HG02610 (cell line): ENCODE results near the gene DUSP7.

Source experiments
- ATAC-seq: cut with Tn5 transposase; IDR thresholded peaks from one replicate; pipeline ENCODE4 v1.9.1; 2021; ENCODE audit warnings: mild to moderate bottlenecking, moderate library complexity; ENCODE audit not compliant: unreplicated experiment

Gene DUSP7

DNA sequence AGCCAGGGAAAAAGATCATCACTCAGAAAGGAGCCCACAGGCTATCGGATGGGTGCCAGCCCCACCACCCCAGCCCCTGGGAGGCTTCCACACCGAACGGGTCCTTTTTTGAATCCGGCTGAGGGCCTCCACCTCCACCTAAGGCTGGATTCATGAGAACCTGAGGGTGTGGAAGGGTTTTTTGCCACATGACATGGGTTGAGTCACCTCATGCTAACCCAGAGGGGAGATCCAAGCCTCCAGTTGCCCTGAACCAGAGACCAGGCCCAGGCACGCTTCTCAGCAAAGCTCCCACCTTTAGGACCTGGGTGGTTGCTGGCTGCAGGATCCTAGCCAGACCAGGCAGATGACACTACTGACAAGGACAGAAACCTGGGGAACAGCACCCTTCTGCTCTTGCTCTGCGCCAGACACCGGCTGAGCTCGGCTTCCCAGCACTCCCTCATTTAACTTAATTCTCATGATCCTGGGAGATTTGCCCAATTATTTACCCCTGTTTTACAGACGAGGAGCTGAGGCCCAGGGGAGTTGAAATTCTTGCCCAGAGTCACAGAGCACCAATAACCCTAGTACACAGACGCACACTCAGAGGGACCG lies 25.6 kb downstream of the DUSP7 start:
- ATAC-seq: no peak

DNA sequence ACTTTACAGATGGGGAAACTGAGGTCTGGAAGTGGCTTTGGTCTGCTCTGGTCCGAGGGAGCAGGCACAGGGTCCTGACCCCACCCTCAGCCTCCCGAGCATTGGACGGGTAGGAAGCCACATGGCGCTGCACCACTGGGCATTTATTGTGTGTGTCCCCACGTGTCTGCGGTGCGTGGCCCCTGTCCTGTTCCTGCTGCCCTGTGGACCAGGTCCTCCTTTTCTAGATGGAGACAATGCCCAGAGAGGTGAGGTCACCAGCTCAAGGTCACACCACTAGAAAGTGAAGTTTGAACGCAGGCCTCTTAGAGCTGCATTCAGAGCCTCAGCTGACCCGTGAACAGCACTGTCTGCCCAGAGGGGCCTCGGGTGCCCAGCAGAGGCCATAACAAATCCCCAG lies 26.8 kb downstream of the DUSP7 start:
- no peak for ATAC-seq

DNA sequence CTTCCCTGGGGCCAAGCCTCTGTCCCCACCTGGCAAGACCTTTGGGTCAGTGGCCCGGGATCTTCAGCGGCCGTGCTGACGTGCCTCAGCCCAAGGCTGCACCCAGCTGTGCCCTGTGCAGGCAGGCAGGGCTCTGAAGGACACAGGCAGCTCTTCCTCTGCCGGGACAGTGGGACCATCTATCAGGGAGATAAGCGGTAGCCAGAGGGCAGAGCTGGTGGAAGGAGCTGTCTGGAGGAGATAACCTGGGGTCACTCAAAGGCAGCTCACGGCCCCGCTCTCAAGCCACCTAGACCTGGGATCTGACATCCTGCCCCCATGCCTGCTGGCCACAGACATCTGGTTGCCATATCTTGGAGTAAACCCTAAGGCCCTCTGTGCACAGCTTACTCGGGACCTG lies 27.3 kb downstream of the DUSP7 start:
- ATAC-seq: no peak

DNA sequence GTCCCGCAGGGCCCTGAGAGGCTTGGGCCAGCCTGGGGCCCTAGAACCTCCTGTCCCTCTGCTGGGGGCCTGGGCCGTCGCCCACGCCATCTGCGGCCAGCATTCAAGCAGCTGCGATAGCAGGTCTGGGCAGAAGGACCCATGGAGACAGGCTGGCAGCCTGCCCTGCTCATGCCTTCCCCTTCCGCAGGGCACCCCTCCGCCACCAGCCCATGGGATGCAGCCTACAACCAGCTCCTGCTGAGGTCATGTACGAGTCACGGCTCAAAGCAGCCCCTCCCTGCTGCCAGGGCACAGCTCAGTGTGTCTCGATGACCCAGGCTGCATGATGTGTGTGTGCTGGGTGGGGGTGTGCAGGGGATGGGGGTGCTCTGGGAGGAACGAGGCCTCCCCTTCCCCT lies 27.8 kb downstream of the DUSP7 start:
- no peak for ATAC-seq

DNA sequence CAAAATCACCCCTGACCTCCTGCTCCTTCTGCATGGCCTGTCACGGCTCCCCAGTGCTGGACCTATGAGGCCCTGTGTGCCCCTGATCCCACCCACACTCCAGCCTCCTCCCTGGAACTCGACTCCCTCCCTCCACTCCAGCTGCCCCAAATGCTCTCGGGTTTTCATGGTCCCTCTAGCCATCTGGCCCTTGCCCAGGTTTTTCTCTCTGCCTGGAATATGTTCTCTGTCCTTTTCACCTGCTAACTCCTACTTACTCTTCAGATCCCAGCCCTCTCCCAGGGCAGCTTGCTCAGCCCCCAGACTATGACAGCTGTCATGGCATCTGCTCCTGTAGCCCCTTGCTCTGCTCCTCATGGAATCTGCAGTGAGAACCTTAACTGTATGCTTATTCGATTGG lies 30.3 kb downstream of the DUSP7 start:
- no peak for ATAC-seq

DNA sequence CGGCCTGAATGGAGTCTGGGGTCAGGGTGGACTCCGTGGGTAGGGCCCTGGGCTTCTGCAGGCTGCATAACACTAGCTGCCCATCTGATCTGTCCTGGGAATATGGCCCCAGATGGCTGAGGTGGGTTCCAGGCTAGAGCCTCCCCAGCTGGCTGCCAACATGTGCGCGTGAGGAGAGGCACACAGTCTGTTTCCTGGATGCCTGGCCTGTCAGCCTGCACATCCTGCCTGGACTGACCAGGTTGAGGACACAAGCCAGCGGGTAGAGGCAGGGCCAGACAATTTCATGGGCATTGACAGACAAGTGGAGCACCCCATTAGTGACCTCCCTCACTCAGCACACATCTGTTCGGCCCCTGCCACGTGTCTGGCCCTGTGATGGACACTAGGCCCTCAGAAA lies 30.9 kb downstream of the DUSP7 start:
- ATAC-seq: no peak

DNA sequence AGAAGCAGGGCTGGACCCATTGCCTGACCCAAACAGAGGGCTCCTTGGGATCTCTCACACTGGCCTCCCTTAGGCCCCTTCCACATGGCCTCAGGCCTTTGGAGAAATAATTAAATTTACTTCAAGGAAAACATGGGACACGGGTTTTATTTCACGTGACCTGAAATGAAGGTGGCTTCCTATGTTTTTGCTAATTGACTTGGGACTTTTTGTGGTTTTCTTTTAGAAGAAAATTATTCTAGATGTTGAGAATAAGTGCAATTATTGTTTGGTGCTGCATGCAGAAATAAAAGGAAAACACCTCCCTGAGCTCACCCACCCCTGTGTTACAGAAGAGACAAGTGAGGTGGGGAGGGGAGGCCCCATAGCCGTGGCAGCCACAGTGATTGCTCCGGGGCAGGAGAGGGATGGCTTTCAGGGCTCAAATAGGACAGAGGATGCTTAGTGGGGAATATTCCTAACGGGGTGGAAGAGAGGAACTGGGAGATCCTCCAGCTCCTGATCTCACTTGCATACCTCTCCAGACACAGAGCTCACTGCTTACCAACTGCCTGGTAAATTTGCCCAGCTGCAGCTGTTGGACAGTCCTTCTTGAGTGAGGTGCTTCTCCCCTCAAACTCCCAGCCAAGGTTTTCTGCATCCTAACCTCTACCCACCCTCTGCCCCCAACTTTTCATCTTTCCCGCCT lies 31.5 kb downstream of the DUSP7 start:
- no peak for ATAC-seq

DNA sequence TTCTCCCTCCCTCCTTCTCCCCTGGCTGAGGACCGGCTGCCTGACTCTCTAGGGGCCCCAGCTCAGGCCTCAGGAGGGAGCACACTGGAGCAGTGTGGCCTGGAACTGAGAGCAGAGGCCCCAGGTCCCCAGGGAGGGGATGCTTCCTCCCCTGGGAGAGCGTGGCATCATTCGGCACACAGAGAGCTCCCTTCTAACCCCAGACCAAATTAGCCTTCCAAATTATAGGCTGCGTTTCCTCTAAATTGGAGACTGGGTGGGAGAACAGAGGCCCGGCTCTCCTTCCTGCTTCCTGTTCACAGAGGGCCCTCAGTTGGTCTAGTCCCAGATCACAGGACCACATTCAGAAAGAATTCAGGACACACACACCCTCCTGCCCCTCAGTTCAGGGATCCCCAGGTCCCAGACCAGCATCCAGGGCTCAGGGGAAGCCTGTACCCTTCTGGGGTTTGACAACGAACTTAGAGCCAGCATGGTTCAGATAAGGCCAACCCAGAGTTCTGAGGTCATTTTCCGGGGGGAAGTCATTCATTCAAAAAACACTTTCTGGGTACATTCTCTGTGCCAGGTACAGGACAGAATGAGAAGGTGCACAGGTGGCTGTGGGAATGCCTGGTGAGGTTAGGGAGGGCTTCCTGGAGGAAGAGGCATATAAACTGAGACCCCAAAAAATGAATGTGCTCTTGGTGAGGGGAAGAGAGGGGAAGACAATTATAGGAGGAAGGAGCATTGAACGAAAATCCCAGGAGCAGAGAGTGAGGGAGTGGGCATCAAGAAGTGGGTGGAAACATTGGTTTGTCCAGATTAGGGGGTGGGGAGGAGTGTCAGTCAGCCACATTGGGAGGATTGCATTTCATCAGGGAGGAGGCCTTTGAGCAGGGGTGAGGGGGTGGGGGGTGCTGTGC lies 32.3 kb downstream of the DUSP7 start:
- ATAC-seq: peak; percentile 75

DNA sequence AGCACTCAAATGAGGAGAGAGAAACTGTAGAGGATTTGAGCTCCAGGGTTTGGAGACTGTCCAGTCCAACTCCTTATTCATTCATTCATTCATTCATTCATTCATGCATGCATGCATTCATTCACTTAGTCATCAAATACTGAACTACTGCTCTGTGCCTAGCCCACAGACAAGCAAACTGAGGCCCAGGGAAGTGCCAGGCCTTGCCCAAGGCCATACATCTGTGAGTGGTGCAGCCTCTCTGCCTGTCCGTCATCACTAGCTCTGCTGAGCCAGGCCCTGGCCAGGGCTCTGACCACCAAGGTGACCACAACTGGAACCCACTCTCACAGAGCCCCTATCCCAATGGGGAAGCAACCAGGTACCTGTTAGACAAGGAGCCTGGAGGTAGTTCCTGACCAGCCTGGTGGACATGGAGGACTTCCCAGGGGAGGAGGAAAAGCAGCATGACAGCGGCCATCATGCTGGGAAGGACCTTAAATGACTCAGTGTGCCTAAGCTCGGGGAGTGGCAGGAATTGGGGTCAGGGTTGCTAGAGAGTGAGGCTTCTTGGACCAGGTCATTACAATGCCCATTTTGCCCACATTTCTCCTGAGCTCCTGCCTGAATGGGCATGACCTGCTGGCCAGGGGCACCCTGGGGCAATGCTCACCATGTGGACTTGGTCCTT lies 33.1 kb downstream of the DUSP7 start:
- ATAC-seq: no peak

DNA sequence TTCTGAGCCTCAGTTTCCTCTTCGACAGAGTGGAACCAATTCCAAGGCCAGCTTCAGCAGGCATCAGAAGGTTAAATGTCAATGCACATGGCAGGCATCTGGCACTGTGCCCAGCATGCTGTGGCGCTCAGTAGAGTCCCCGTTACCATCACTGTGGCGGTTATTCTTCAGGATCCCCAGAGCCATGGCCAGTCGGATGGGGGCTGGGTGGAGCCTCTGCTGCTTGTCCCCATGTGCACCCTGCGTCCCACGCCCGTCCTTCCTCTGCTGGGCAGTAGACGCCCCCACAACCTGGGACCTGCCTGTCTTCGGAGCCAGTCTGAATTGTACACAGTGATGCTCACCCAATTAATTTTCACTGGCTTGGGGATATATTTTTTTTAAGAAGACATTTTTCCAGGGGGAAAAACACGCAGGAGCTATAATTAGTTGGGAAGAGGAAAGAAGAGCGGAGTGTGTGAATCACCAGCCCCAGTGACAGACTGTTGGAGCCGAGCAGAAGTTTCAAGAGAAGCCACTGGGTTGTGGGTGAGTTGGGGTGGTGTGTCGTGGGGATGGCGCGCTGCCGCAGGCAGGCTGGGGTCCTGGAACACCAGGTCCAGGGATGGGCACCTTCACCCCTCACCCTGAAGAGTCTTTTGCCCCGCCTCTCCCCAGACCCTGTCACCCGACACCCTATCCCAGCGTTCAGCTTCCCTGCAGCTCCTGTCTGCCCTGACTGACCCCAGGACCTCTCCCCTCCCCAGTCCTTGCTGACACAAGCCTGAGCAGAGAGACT lies 33.9 kb downstream of the DUSP7 start:
- ATAC-seq: no peak

DNA sequence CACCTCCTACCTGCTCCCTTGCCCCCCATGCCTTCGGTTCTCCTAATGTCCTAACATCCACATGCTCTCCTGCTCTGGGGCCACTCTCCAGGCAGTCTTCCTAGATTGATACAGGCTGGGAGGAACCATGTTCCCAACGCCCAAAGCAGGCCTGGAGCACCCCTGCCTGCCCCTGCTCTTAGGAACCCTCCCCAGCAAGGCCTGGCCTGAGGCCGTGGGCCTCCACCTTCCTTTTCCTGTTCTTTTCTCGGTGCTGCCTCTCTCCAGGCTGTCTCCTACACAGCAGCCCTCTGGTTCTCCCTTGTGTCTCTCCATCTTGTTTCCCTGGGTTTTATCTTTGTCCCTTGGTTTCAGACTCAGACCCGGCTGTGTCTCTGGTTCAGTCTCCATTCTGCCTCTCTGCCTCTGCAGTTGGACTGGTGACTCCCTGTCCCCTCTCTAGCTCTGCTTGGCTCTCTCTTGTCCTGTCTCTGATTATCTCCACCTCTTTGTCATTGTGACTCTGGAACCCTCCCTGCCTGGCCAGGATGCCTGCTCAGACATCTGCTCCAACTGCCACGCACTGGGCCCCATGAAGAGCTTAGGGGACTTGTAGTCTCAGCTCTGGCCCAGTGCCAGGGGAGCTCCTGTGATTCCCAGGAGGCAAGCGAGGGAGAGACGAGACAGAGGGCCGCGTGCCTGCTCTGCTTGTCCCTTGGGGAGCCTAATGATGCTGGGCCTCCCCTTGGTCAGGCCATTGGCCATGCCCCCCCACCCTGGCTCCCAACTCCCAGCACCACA lies 34.7 kb downstream of the DUSP7 start:
- no peak for ATAC-seq

DNA sequence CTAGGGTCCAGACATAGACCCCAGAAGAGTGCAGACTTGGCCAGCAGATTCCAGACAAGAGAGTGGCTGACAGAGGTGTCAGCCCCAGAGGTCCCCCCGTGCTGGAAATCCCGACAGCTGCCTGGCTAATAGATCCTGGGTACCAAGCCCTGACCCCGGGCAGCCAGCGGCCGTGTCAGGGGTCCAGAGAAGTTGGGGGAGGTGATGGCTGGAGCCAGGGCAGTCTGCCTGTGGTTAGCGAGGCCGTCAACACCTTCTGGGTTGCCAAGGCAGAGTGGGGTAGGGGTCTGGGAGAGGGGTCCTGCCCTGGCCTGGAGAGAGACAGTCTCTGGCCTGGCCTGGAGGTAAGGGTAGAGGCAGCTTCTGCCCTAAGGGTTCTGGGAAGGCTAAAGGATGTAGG lies 35.6 kb downstream of the DUSP7 start:
- ATAC-seq: no peak

DNA sequence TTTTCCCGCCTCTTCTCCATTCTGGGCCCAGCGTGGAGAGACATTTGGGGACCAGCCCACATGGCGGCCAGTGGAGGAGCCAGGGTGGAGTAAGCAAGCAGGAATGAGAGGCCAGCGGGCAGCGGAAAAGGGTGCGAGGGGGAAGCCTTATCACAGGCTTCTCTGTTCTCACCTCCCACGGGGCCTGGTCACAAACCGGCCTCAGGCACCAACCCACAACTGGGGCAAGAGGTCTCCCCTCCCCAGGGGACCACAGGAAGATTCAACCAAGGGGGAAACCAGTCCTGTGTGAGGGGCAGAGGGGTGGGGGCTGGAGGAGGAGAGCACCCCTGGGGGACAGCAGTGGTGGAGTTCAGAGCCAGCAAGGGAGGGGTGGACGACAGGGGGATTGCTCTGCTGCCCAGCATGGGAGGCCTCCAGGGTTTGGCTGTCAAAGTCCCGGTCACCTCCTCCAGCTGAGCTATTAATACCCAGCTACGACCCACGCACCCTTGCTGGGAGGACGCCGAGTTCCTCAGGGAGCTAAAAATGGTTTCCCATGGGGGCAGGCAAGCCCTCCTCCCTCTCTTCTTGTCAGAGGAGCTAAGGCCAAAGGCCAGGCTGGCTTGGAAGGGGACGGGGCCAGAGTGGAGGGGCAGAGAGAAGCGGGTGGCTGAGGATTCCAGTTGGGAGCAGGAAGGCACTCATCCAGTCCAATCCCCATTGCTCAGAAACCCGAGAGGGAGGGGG lies 36.9 kb downstream of the DUSP7 start:
- ATAC-seq: no peak

DNA sequence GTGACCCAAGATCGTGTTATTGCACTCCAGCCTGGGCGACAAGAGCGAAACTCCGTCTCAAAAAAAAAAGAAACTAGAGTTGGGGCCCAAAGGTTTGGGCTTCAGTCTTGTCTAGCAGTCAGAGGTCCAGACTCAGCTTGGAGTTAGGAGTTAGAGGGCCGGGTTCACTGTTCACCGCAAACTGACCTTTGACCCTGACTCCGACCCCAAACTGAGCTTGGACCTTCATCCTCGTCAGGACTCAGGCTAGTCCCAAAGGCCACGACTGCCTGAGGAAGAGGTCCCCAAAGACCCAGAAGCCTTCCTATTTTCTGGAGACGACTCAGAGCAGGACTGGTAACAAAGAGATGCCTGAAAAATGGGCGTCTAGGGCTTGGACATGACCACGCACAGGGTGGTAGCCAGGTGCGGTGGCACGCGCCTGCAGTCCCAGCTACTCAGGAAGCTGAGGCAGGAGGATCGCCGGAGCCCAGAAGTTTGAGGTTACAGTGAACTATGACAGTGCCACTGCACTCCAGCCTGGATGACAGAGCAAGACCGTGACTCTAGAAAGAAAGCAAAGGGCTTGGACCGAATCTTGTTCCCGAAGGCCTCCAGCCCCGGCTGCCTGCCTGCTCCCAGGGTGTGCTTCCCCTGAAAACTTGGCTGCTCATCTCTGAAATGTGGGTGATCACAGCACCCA lies 37.9 kb downstream of the DUSP7 start:
- ATAC-seq: no peak

DNA sequence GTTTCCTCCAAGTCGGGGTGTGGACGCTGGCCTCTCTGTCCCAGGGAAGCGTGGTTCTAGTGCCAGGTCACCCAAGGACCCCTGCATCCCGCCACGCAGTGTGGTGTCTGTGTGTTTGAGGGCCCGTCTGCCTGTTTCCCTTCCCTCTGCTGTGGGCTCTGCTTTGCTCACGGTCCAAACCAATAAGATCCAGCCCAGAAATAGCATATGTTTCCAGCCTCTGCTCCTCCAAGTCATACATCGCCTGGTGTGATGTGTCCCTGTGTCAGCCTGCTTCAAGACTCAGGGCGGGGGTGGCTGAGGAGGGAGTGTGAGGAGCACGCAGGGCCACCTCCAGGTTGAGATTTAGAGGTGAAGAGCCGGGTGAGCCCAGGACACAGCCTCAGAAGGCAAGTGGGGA lies 38.8 kb downstream of the DUSP7 start:
- ATAC-seq: no peak

DNA sequence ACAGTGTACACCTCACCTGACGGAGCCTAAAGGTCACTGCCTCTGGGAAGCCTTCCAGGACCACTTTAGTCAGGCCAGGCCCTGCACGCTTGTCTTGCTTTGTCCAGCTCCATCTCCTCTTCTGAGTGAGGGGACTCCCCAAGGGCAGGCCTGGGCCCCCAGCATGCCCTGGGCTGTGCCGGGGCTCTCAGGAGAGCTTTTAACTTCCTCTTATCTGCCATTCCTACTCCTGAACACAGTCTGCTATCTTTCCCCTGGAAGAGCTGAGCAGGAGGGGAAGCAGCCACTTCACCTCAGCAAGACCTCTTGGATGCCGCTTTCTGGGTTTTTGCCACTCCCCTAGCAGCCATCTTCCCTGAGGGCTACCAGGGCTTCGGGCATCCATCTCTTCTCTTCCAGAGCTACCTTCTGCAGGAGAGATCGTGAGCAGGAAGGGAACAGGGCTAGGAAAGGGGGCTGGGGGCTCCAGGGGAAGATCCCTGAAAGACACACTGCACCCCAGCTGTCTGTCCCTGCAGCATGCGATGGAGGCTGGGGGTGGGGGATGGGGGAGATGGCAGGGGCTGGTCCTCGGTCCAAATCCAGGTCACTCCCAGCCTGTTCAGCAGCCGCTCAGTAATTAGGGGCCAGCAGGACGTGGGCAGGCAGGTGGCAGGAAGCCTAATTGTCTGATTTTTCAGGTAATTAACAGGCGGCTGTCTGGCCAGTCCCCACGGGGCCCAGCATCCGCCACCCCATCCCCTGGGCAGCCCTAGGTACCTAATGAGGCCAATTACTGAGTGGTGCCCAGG lies 40.7 kb downstream of the DUSP7 start:
- ATAC-seq: no peak

DNA sequence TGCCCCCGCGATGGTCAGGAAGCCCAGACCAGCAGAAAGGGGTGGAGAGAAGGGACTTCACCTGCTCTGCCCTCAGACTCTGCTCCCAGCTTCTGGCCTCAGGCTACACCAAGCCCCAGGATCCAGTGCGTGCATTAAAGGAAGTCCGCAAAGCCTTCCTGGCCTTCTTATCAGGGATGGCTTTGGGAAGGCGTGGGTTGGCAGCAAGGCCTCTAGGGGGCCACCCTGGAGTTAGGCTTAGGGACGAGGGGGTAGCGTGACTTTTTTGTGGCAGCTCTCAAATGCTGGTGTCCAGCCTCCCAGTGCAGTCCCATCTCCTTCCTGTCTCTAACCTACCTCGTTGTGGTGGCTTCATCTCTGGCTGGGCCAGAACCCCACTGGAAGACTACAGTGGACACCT lies 41.8 kb downstream of the DUSP7 start:
- ATAC-seq: no peak
